ENCODE data around the gene RAC3.

RAC3 gene

GRCh38 chr17:81995463-81996231 is 35.8 kb upstream of the RAC3 start:
- Mint-ChIP-seq H3K27ac (no peak overlapping the region), H3K27me3 (ENCODE audit: low read depth) (no peaks in the 10 kb centered on the region), H3K36me3 (ENCODE audit: low read depth) (no peaks in the 10 kb centered on the region), H3K9me3 (no peaks in the 10 kb centered on the region), H3K4me3 (no peak overlapping the region), H3K4me1 (ENCODE audit: low read depth) (no peaks in the 10 kb centered on the region)
- no peak for DNase-seq (ENCODE audit: low spot score)

DNA sequence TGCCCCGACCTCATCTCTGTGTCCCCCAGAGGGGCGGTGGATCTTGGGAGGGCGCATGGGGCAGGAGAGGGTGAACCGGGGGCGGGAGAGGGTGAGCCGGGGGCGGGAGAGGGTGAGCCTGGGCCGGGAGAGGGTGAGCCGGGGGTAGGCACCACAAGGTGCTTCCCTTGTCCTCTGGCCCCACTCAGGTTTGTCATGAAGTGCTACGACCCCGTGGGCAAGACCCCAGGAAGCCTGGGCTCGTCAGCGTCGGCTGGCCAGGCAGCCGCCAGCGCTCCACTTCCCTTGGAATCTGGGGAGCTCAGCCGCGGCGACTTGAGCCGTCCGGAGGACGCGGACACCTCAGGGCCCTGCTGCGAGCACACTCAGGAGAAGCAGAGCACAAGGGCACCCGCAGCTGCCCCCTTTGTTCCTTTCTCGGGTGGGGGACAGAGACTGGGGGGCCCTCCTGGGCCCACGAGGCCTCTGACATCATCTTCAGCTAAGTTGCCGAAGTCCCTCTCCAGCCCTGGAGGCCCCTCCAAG is 35.2 kb upstream of the RAC3 start:
- Mint-ChIP-seq H3K4me1 (ENCODE audit: low read depth) (no peaks in the 10 kb centered on the region), H3K36me3 (ENCODE audit: low read depth) (no peaks in the 10 kb centered on the region), H3K9me3 (no peaks in the 10 kb centered on the region), H3K27ac (no peak overlapping the region), H3K27me3 (ENCODE audit: low read depth) (no peaks in the 10 kb centered on the region), H3K4me3 (no peak overlapping the region)
- no peak for DNase-seq (ENCODE audit: low spot score)

- Mint-ChIP-seq H3K4me1 (ENCODE audit: low read depth) (no peaks in the 10 kb centered on the region), H3K9me3 (no peaks in the 10 kb centered on the region), H3K27me3 (ENCODE audit: low read depth) (no peaks in the 10 kb centered on the region), H3K36me3 (ENCODE audit: low read depth) (no peaks in the 10 kb centered on the region), H3K27ac (no peak overlapping the region), H3K4me3 (no peak overlapping the region)
- DNase-seq (ENCODE audit: low spot score) = no peak
These were observed 34.6 kb upstream of the RAC3 start for GRCh38 chr17:81996757-81997441.

GRCh38 chr17:81998212-81998611 is 33.3 kb upstream of the RAC3 start:
- H3K9me3 Mint-ChIP-seq = no peaks in the 10 kb centered on the region
- H3K36me3 Mint-ChIP-seq (ENCODE audit: low read depth) = no peaks in the 10 kb centered on the region
- no peak overlapping the region for H3K4me3 Mint-ChIP-seq
- DNase-seq (ENCODE audit: low spot score) = no peak
- H3K27me3 Mint-ChIP-seq (ENCODE audit: low read depth) = no peaks in the 10 kb centered on the region
- H3K4me1 Mint-ChIP-seq (ENCODE audit: low read depth) = no peaks in the 10 kb centered on the region
- H3K27ac Mint-ChIP-seq = no peak overlapping the region

DNA sequence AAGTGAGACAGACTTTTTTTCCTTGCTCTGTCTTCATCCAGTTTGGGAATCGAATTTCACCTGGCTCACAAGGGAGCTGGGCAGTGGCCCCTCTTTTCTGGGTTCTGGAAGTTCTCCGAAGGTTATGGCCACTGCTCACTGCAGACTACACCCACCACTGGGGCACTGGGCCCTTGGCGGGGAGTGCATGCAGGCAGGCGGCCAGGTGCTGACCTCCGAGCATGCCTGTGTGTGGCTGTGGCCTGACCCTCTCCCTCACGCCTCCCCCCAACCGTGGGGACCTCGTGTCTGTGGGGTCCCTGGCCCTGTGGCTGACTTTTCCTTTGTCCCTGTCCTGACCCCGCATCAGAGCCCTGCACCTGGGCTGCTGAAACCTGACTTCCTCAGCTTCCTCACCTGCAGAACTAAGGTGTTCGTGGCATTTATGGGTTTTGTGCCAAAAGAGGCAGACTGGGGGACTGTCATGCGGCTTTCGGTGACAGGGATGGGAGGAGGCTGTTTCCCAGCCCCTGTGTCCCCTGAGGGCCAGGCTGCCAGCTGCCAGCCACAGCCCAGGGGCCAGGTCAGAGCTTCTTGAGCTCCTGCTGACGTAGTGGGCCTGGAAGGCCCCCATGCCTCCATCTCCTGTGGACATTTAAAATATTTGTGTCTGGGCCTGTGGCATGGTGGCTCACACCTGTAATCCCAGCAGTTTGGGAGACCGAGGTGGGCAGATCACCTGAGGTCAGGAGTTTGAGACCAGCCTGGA is 32.6 kb upstream of the RAC3 start:
- Mint-ChIP-seq H3K9me3 (no peaks in the 10 kb centered on the region), H3K36me3 (ENCODE audit: low read depth) (no peaks in the 10 kb centered on the region), H3K4me3 (no peak overlapping the region), H3K4me1 (ENCODE audit: low read depth) (no peaks in the 10 kb centered on the region), H3K27ac (no peak overlapping the region), H3K27me3 (ENCODE audit: low read depth) (no peaks in the 10 kb centered on the region)
- DNase-seq (ENCODE audit: low spot score) = no peak

GRCh38 chr17:81999587-81999975 is 31.9 kb upstream of the RAC3 start:
- H3K36me3 Mint-ChIP-seq (ENCODE audit: low read depth) = no peaks in the 10 kb centered on the region
- H3K27me3 Mint-ChIP-seq (ENCODE audit: low read depth) = no peaks in the 10 kb centered on the region
- no peak for DNase-seq (ENCODE audit: low spot score)
- no peaks in the 10 kb centered on the region for H3K4me1 Mint-ChIP-seq (ENCODE audit: low read depth)
- H3K4me3 Mint-ChIP-seq = no peak overlapping the region
- no peaks in the 10 kb centered on the region for H3K9me3 Mint-ChIP-seq
- no peak overlapping the region for H3K27ac Mint-ChIP-seq

- Mint-ChIP-seq H3K27ac (no peak overlapping the region), H3K4me3 (no peak overlapping the region), H3K36me3 (ENCODE audit: low read depth) (no peaks in the 10 kb centered on the region), H3K27me3 (ENCODE audit: low read depth) (no peaks in the 10 kb centered on the region), H3K9me3 (no peaks in the 10 kb centered on the region), H3K4me1 (ENCODE audit: low read depth) (no peaks in the 10 kb centered on the region)
- DNase-seq (ENCODE audit: low spot score) = no peak
These were observed 31.3 kb upstream of the RAC3 start for GRCh38 chr17:81999976-82000802.

DNA sequence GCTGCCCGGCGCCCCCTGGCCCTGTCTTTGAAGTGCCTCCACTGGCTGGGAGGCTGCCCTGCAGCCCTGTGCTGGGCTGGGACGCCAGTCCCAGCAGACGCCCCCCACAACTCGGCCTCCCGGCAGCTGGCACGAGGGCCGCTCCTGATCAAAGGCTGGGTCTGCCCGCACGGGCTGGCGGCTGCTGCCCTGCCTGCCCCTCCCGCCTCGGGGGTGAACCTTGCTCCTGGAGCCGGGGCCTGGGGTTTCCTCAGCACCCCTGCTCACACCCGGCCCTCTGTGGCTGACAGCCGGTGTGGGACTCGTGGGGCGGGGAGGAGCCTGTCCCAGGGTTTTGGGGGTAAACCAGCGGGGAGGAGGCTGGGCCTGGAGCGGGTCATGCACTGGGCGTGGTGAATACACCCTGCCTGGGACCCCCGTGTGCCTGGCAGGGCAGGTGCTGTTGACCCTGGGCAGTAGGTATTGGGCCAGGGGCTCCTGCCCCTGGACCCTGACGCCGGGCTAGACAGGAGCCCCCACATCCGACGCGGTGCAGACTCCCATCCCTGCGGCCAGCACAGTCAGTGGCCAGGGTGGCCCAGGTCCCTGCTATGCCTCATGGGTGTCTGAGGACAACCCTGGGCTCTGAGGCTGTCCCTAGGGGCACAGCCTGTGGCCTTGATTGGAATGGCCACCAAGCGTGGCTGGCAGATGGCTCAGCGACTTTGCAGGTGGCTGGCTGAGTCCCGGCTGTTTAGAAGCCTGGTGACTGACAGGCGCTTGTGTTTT is 30.5 kb upstream of the RAC3 start:
- no peaks in the 10 kb centered on the region for H3K27me3 Mint-ChIP-seq (ENCODE audit: low read depth)
- DNase-seq (ENCODE audit: low spot score) = no peak
- no peaks in the 10 kb centered on the region for H3K36me3 Mint-ChIP-seq (ENCODE audit: low read depth)
- no peaks in the 10 kb centered on the region for H3K4me1 Mint-ChIP-seq (ENCODE audit: low read depth)
- H3K9me3 Mint-ChIP-seq = no peaks in the 10 kb centered on the region
- H3K4me3 Mint-ChIP-seq = no peak overlapping the region
- no peak overlapping the region for H3K27ac Mint-ChIP-seq

GRCh38 chr17:82001571-82002056 is 29.9 kb upstream of the RAC3 start:
- no peaks in the 10 kb centered on the region for H3K36me3 Mint-ChIP-seq (ENCODE audit: low read depth)

GRCh38 chr17:82003411-82004381 is 27.8 kb upstream of the RAC3 start:
- no peak for DNase-seq (ENCODE audit: low spot score)
- Mint-ChIP-seq H3K36me3 (ENCODE audit: low read depth) (no peaks in the 10 kb centered on the region), H3K27ac (no peak overlapping the region), H3K9me3 (no peaks in the 10 kb centered on the region), H3K4me1 (ENCODE audit: low read depth) (no peaks in the 10 kb centered on the region), H3K27me3 (ENCODE audit: low read depth) (no peaks in the 10 kb centered on the region), H3K4me3 (no peak overlapping the region)

More at GRCh38 chr17:82001571-82002056, 29.9 kb upstream of the RAC3 start:
- H3K9me3 Mint-ChIP-seq = no peaks in the 10 kb centered on the region
- H3K4me3 Mint-ChIP-seq = no peak overlapping the region
- H3K27me3 Mint-ChIP-seq (ENCODE audit: low read depth) = no peaks in the 10 kb centered on the region
- DNase-seq (ENCODE audit: low spot score) = no peak
- H3K27ac Mint-ChIP-seq = no peak overlapping the region
- H3K4me1 Mint-ChIP-seq (ENCODE audit: low read depth) = no peaks in the 10 kb centered on the region

DNA sequence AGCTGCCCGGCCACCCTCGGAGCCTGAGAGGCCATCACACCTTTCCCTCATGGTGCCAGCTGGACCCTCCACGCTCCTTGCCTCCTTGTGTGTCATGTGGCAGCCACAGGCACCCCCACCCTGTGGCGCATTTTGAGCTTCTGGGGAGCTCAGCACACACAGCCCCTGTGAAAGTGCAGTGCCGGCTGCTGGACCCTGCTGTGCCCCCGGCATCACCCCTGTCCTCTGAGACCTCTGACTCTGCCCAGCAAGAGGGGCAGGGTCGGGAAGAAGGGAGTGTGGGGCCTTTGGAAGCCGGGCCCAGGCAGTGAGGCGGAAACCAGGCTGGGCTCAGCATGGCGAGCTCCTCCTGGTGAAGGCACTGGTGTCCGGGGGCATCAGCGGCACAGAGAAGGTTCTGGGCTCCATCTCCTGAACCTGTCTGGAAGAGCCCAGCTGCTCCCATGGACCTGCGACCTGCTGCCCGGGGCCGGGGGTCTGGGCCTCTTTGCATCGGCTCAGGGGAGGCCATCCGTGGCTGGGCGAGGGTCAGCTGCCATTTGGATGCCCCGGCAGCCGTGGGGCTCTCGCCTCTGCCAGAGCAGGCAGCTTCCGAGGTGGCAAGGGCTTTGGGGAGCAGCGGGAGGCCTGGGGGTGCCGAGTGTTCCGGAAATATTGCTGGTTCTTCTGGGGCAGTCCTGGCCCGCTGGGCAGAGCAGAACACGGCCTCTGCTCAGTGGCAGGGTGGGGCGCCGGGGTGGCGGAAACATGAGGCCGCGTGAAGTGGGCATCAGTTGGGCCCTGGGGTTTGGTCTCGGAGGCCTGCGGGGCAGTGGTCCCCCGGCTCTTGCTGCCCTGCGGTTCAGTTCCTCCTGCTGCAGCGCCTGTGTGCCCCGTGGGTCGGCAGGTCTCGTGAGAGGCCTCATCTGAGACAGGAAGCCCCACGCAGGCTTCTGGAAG is 26.7 kb upstream of the RAC3 start:
- H3K9me3 Mint-ChIP-seq = no peaks in the 10 kb centered on the region
- H3K4me1 Mint-ChIP-seq (ENCODE audit: low read depth) = no peaks in the 10 kb centered on the region
- H3K36me3 Mint-ChIP-seq (ENCODE audit: low read depth) = no peaks in the 10 kb centered on the region
- H3K27me3 Mint-ChIP-seq (ENCODE audit: low read depth) = no peaks in the 10 kb centered on the region
- DNase-seq (ENCODE audit: low spot score) = no peak
- H3K4me3 Mint-ChIP-seq = no peak overlapping the region
- no peak overlapping the region for H3K27ac Mint-ChIP-seq
